NCI-H2171 treated with DMSO at 0.1 percent for 48 hours (cell line): ENCODE data around the gene SRR.
"Not testable (repeated sequence)": the region's sequence is repeated elsewhere in the genome, so short reads cannot be mapped to it uniquely, and the experiment has no call there.

ENCODE experiments used
- DNase-seq: peaks from one replicate; lab custom pipeline; 2025; lab: John Stamatoyannopoulos, UW

The SRR gene

DNA sequence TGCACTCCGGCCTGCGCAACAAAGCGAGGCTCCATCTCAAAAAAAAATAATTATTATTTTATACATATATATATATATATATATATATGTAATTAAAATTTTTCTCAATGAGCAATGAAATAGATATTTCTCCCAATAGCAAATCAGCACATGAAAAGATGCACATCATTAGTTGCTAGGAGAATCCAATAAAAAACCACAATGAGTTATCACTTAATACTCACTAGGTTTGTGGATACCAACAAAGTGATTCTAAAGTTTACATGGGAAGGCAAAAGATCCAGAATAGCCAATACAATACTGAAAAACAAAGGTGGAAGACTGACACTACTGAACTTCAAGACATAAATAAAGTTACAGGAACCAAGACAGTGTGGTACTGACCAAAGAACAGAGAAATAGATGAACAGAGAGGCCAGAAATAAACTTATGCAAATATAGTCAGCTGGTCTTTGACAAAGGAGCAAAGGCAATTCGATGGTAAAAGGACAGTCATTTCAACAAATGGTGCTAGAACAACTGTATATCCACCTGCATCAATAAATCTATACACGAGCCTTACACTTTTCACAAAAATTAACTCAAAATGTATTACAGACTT, 13.8 kb upstream of the SRR start:
- DNase-seq, result no peak

DNA sequence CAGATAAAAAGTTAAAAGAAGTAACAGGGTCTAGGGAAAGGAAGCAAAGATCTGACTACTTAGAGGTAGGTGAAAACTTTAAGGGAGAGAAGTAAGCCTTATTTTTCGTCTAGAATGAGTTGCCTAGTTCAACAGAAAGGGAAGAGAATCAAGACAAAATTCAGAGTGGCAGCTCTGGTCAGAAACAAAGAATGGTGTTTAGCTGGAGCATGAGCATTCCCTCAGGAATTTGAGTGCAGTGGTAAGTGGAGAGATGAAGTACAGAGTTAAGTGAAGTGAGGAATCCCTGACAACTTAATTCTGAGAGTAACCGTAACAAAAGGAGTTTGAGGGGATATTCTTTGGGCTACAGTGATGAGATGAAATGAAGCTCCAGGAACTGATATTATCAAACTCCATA, 11.7 kb upstream of the SRR start:
- DNase-seq, result no peak

DNA sequence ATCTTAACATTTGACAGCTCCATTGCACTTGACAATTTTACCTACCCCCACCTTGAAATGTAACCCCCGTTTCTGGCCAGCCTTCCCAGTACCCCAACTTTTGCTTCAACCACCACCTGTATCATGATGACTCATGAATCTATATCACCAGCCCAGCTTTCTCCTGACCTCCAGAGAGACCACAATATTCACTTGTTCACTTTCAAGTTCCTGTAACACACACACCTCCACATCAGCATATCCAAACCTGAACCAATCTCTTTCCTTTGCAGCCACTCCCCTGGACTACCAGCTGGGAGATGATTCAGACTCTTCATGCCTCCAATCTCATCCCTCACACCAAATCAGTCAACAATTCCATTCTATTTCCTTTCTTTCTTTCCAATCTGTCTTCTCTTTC, 8.2 kb upstream of the SRR start:
- DNase-seq, result no peak

DNA sequence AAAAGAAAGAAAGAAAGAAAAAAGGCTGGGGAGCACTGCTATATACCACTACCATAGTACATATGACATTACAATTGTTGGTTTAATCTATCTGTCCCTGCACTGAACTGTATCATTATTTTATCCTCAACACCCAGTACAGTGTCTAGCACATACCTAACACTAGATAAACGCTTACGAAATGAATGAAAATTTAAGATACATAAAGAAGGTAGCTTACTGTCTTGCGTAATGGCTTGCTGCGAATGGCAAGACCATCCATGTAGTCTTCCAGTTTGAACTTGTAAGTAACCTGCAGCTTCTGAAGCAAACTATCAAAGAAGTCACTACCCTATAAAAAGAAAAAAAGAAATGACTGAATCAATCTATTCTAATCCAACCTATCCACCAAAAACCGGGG, 6.7 kb upstream of the SRR start:
- DNase-seq, result no peak

DNA sequence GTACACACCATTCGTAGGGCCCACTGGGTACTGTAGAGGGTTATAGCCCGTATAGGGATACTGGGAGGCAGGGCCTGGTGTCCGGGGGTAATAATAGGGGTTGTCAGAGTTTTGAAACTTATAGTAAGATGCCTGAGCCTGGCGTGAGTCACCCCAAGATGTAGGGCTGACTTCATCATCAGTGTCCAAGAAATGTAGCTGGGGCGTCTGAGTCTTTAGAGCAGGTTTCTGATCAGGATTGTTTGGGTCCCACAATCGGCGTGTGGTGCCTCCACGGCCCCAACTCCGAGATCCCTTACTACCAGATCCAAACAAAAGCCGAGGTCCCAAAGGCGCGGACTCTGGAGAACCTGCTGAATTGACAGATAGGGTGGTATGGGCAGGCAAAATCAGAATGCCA, 4.6 kb upstream of the SRR start:
- no peak for DNase-seq

DNA sequence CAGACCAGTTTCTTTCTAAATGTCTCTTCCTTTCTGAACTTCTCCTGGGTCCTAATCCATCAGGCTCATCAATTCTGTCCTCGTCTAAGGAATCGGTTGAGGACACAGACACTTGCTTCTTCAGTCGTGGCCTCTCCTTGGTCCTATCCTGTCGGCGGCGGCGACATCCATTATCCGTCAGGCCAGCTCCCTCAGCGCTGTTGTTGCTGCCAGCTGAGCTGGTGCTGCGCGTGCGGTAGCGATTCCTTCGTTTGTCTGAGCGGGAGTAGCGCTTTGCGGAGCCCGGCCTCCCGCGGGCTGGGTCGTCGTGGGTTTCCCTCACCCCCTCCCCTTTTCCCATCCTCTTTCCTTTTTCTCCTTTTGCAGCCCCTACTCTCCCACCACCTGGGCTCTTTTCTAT, 4.0 kb upstream of the SRR start:
- DNase-seq, result no peak

DNA sequence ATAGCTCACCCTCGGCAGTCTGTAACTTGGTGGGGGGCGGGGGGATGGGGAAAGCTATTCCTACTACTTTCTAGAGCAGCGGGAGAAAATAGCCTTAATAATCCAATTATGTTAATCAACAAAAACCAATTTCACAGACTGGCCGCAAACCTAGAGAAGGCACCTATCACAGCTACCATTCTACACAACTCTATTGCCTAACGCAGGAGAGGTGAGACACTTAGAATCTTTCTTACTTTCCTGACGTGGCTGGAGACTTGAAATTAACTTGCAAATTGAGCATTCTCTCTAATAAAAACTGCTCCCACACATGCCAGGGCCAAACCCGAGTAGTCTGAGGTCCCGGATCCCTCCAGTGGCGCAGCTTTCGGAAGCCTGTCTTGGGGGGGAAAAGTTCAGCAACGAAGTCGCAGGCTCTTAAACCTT, 959 bp upstream of the SRR start:
- DNase-seq, result no peak

DNA sequence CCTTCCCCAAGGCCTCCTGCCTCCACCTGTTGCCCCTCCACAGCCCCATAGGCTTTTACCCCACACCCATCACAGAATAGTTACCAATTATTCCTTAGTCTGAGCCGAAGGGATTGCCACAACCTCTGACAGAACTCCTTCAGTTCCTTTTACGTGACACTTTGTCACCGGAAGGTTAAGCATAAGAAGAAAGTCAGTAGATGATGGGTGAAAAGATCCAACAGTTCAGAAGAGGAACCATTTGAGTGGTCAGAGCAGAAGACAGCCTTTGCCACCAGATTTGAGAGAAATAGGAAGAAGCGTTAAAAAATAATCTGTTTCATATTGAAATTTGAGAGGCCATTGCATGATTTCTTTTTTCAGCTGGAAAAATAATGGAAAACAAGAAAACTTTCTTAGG, 1.2 kb downstream of the SRR start:
- no peak for DNase-seq

DNA sequence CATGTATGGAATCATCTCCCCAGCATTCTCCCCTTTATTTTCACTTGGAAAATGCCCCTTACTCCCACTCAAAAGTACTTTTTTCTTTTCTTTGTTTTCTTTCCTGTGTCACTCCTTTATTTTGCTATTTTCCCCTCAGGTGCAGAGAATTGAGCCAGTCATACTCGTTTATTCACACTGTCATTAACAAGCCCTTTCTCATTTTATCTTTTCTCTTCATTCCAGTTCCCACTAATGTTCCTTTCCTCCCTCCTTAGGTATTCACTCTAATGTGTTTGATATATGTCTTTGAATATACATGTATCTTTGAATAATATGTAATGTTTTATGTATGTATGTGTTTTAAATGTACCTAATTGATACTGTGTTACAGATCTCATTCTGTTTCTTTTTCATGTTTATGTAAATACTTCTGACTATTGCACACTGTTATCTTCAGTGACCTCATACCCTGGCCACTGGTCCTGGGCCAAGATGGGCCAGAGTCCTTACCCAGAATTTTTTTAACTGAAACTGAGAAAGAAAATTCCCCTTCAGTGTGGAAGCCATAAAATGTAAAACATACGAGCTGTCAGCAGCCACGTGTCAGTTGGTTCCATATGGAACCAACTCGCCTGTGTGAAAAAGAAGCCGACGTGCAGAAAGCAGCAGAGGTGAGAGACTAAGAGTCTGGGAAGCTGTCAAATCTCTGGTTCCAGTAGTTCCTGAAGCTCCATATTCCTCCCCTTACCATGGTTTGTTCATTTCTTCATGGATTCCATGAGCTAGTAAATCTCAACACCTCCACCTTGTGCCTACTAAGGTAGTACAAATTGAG, 5.8 kb downstream of the SRR start:
- DNase-seq, result peak; percentile 32

DNA sequence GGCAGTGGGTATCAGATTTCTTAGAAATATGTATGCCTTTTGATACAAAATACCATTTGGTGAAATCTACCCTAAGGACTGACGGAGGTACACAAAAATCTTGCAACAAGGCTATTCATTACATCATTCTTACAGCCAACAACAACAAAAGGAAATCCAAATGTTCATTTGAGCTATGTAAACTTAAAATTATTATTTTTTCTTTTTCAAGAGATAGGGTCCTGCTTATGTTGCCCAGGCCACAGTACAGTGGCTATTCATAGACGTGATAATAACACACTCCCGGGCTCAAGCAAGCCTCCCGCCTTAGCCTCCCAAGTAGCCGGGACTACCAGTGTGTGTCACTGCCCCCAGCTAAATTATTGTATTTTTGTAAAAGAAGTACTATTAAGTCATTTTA, 9.0 kb downstream of the SRR start:
- no peak for DNase-seq

DNA sequence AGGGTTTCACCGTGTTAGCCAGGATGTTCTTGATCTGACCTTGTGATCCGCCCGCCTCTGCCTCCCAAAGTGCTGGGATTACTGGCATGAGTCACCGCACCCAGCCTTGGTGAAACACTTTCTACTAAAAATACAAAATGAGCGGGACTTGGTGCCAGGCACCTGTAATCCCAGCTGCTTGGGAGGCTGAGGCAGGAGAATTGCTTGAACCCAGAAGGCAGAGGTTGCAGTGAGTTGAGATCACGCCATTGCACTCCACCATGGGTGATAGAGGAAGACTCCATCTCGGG, 13.1 kb downstream of the SRR start:
- DNase-seq, result not testable (repeated sequence)

DNA sequence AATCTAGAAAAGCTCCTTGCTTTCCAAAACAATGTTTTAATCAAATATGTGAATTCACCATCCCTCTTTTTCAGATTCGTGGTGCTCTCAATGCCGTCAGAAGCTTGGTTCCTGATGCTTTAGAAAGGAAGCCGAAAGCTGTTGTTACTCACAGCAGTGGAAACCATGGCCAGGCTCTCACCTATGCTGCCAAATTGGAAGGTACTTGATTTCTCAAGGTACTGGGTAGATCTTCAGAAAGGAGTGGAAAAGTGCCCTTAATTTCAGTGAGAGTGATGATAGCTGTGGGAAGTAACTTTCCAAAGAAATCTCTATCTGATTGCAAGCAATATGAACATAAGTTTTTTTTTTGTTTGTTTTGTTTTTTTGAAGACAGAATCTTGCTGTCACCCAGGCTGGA, 14.0 kb downstream of the SRR start:
- DNase-seq, result no peak

DNA sequence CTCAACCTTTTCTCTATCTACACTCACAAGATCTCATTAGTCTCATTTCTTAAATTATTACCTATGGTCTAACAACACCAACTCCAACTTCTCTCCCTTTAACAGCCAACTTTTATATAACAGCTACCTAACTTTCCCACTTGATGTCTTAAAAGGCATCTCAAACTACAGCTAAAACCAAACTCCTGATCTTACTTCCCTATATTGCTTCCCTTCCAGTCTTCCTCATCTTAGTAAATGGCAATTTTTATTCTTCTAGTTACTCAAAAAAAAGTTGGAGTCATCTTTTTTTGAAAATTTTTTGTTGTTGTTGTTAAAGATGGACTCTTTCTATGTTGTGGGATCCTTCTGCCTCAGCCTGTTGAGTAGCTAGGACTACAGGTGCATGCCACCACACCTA, 15.3 kb downstream of the SRR start:
- DNase-seq, result no peak

DNA sequence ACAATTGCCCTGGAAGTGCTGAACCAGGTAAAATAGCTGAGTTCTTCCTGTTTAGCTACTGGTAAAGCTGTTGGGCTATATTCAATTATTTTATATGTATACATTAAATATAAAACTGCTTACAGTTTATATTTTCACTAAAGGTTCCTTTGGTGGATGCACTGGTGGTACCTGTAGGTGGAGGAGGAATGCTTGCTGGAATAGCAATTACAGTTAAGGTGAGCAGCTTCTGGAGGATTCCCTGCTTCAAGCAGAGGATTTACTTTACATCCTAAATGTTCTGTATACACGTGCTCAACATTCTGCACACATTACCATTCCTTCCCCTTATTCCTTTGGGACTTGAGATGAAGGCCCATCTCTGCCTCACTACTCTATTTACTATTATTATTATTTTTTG, 17.6 kb downstream of the SRR start:
- DNase-seq, result no peak

DNA sequence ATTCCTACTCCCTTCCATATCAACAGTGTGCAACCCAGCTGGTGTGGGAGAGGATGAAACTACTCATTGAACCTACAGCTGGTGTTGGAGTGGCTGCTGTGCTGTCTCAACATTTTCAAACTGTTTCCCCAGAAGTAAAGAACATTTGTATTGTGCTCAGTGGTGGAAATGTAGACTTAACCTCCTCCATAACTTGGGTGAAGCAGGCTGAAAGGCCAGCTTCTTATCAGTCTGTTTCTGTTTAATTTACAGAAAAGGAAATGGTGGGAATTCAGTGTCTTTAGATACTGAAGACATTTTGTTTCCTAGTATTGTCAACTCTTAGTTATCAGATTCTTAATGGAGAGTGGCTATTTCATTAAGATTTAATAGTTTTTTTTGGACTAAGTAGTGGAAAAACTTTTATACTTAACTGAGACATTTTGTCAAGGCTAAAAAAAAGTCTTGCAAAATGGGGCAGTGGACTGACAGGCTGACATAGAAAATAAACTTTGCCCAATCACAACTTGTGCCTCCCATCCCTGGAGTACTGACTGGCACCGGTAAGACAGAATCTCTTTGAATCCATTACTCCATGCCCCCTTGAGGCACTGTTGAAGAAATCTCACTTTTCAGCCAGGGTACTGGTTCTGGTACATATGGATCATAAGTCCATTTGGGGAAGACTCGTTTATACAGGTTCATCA, 20.0 kb downstream of the SRR start:
- no peak for DNase-seq

DNA sequence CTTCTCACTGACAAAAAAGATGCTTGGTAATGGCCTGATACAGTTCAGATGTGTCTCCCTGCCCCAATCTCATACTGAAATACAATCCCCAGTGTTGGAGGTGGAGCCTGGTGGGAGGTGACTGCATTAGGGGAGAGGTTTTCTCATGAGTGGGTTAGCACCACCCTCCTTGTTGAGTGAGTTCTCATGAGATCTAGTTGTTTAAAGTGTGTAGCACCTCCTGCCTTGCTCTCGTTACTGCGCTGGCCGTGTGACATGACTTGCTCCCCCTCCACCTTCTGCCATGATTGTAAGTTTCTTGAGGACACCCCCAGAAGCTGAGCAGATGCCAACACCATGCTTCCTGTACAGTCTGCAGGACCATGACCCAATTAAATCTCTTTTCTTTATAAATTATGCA, 27.6 kb downstream of the SRR start:
- DNase-seq, result no peak

DNA sequence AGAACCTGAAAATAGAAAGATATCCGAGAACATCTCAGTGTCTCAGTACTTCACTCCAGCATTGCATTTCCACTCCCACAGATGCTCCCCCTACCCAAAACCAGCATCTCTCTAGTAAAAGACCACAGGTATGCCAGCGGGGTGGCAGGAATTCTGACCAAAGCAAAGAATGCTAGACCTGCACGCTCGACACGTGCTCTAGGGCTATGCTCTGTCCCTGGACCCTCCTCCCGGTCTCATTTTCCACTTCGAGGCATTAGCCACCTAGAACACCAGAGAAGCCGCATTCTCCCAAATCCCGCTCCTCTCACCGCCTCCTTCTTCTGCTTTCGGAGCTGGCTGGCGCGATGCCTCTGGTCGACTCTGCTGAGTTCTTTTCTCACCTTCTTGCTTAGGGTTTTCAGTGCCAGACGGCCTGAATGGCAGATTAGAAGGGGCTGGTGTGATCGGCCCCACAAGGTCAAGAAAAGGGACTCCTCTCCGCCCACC, 32.0 kb downstream of the SRR start:
- no peak for DNase-seq

DNA sequence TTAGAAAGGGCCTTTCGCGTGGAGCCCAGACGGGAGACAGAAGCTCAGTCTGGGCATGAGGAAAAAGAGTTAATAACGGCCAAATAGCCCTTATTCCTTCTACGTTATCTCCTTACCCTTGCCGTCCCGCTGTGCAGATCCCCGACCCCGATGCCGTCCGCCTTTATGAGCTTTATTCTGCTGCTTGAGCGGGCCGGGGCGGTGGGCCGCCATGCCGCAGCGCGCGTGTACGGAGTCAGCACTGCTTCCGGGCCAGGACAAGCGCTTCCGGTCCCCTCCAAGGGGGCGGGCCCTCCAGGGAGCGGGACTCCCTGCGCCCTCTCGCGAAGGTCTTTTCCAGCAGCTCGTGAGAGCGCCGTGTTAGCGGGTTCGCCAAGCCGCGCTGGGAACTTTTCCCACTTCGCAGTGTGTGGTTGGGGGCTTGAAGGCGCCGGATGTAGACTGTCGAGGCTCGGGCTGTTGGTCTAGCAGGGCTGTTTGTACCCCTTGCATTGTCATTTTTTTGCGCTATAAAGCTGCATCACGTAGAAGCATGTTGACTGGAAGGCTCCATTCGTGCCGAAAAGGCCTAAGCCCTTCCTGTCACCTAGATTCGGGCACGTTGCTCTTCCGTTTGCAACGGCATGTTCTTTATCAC, 32.6 kb downstream of the SRR start, which contains the start of gene TSR1:
Gene TSR1 (minus strand): TSS at position 243 of the 637 bp plus-strand sequence. CDS start 30 bp downstream, at position 213.
- peak; percentile 84 for DNase-seq

DNA sequence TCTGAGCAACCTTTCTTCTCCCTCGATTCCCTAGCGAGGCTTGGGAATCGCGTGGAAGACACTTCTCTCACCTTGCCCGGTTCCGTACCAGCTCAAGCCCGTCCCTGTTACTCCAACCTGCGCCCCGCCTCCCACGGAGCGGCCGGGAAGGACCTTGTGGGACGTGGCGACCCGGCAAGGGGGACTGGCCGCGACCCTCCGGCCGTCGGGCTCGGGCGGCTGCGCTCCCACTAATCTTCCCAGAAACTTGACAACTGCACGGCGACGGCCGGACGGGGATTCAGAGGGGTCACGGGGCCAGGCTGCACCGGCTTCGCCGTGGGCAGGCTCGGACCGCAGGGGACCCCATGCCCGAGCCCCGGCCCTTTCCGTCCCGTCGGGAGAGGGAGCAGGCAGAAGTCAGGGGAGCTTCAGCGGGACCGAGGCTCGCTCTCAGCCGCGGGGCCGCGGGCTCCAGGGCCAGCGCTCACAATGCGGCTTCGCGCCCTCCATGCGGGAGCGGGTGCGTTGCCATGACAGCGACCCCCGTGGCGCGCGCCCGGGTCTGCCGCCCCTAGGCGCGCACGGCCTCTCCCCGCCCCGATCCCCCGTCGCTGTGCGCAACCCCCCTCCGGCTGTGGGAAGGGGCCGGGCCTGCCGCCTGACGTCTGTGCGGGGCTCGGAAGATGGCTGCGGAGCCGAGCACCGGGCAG, 33.2 kb downstream of the SRR start, which contains the start of gene SGSM2:
Gene SGSM2 (plus strand): TSS at position 650 of the 692 bp plus-strand sequence. CDS start 188 bp downstream, outside the sequence.
- DNase-seq, result peak; percentile 74

DNA sequence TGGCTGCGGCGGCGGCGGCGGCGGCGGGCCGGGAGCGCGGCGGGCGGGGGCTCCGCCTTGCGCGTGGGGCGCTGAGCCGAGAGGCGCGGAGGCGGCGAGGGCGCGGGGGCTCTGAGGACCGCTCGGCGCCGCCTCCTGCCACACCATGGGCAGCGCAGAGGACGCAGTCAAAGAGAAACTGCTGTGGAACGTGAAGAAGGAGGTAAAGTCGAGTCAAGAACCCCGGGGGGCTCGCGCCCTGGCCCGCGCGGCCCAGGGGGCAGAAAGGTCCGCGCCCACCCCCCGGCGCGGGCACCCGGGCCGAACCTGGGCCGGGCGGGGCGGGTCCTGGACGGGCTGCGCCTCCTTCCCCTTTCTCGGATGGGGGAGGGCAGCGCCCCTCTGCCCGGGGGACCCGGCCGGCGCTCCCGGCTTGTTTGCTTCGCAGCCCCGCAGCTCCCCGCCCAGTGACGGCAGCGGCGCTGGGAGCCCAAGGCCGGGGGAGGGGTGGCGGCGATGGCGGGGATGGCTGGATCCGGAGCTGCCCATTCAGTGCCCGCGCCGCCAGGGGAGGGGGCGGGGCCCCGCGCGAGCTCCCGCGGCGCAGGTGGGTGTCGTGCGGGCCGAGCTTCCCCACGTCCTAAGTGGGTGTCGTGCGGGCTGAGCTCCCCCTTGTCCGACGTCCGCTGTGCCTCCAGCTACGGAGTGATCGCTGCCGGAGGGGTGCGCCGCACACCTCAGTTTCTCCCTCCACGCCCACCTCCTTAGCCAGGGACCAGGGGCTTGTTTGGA, 34.0 kb downstream of the SRR start:
- no peak for DNase-seq

DNA sequence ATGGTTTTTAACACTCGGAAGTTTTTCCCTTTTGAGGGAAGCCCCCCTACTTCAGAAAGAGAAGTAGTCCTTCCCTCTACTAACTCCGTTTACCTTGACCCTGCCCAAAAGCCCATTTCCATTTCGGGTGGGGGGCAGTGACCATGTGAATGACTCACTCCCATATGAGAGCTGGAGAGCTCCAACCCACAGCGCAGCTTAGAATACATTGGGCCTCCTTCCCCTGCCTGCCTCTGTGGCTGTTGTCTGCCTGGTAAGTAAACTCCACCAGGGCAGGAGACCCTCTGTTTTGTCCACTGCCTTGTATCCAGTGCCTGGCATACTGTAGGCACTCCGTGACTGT, 34.5 kb downstream of the SRR start:
- DNase-seq, result no peak
